Breast epithelium (tissue), 3 donors: ENCODE results near the gene ZNF845.
A peak's percentile ranks its signal among the peaks of the same experiment; 100 is the strongest.

ENCODE experiments used
- CTCF ChIP-seq, 3 donors: fragments of 450-650 bp; IDR thresholded peaks; one replicate each; pipeline ENCODE4 v1.5.1; 2016 to 2017; ENCODE audit warnings: antibody characterized with exemption in 3 of 3, mild to moderate bottlenecking in 3 of 3, moderate library complexity in 3 of 3
- POLR2A ChIP-seq: fragments of 450-650 bp; IDR thresholded peaks from one replicate; pipeline ENCODE4 v1.6.1; 2016; ENCODE audit warnings: antibody characterized with exemption, mild to moderate bottlenecking, moderate library complexity

- TF ChIP-seq CTCF (IDR thresholded peaks at IDR 0.05), result no peak
- TF ChIP-seq POLR2A, result peak; percentile 48
Measured at GRCh38 chr19:53333463-53334449, at the start of gene ZNF845.
